Measurements from ENCODE around the gene MFNG. TPM values are rescaled to one million over a fixed set of nuclear protein-coding genes. Genes with fewer than 3 reads are reported as not detected.

MFNG gene
- total and polyA plus RNA-seq, 3 donors from 2014 or later, result 7.5 to 8.2 (median 8.1) TPM

GRCh38 chr22:37419370-37419968 lies 66.7 kb downstream of the MFNG start:
- WGBS, 2 donors, result 16 to 59% methylated on average over 5 to 43 of the region's 43 CpGs
- Histone ChIP-seq H3K9me3 (no peaks in the 10 kb centered on the region), H3K4me3 (peak overlapping the region; percentile 21 to 47), H3K36me3 (ENCODE audit: low read depth, missing control alignments) (no peaks in the 10 kb centered on the region), H3K27ac (no peak overlapping the region), H3K4me1 (no peaks in the 10 kb centered on the region), H3K27me3 (no peaks in the 10 kb centered on the region)
- DNase-seq, result no peak
- intact Hi-C loops (cut with DNase I; ENCODE audit: low total_unique reads), result no loop called here
- no peak for TF ChIP-seq POLR2A (IDR thresholded peaks at IDR 0.05)
- no peak for TF ChIP-seq CTCF (IDR thresholded peaks at IDR 0.05)

Other genes starting within 250 kb of the MFNG start
- gene RAC2, start 242.1 kb downstream of the MFNG start, total RNA-seq, result 10 to 100 TPM in 1 of 2 donors, 1 to 10 TPM in 1; 1.2 to 10.7 TPM
- 15.5 TPM for gene RAC2, start 242.1 kb downstream of the MFNG start, polyA plus RNA-seq (ENCODE audit: insufficient read depth, low read depth, low replicate concordance)
- 1 to 10 TPM; 2.7 to 7.2 TPM for gene CYTH4, start 203.9 kb downstream of the MFNG start, total RNA-seq
- gene CYTH4, start 203.9 kb downstream of the MFNG start, polyA plus RNA-seq (ENCODE audit: insufficient read depth, low read depth, low replicate concordance), result 6.8 TPM
- gene ELFN2, start 58.9 kb downstream of the MFNG start, total RNA-seq, result 1 to 10 TPM; 5.3 to 5.7 TPM
- gene ELFN2, start 58.9 kb downstream of the MFNG start, polyA plus RNA-seq (ENCODE audit: insufficient read depth, low read depth, low replicate concordance), result 4.8 TPM
- 100 to 1,000 TPM in 1 of 2 donors, 10 to 100 TPM in 1; 89.8 to 113 TPM for gene CARD10, start 33.0 kb upstream of the MFNG start, total RNA-seq
- gene CARD10, start 33.0 kb upstream of the MFNG start, polyA plus RNA-seq (ENCODE audit: insufficient read depth, low read depth, low replicate concordance), result 42.6 TPM
- 10 to 100 TPM; 73.9 to 87.4 TPM for gene CDC42EP1, start 74.1 kb upstream of the MFNG start, total RNA-seq
- 49.0 TPM for gene CDC42EP1, start 74.1 kb upstream of the MFNG start, polyA plus RNA-seq (ENCODE audit: insufficient read depth, low read depth, low replicate concordance)
- not detected for gene LGALS2, start 93.7 kb upstream of the MFNG start, total RNA-seq
- gene LGALS2, start 93.7 kb upstream of the MFNG start, polyA plus RNA-seq (ENCODE audit: insufficient read depth, low read depth, low replicate concordance), result 8.1 TPM
- 100 to 1,000 TPM; 274 to 359 TPM for gene GGA1, start 122.5 kb upstream of the MFNG start, total RNA-seq
- gene GGA1, start 122.5 kb upstream of the MFNG start, polyA plus RNA-seq (ENCODE audit: insufficient read depth, low read depth, low replicate concordance), result 354 TPM
- gene SH3BP1, start 153.3 kb upstream of the MFNG start, total RNA-seq, result 10 to 100 TPM; 15.7 to 23.6 TPM
- gene SH3BP1, start 153.3 kb upstream of the MFNG start, polyA plus RNA-seq (ENCODE audit: insufficient read depth, low read depth, low replicate concordance), result 11.9 TPM
- gene PDXP, start 172.3 kb upstream of the MFNG start, total RNA-seq, result 100 to 1,000 TPM in 1 of 2 donors, 10 to 100 TPM in 1; 95.7 to 117 TPM
- gene PDXP, start 172.3 kb upstream of the MFNG start, polyA plus RNA-seq (ENCODE audit: insufficient read depth, low read depth, low replicate concordance), result 51.9 TPM
- gene LGALS1, start 189.3 kb upstream of the MFNG start, total RNA-seq, result 100 to 1,000 TPM; 466 to 960 TPM
- gene LGALS1, start 189.3 kb upstream of the MFNG start, polyA plus RNA-seq (ENCODE audit: insufficient read depth, low read depth, low replicate concordance), result 681 TPM
- gene NOL12, start 200.0 kb upstream of the MFNG start, total RNA-seq, result 10 to 100 TPM; 46.6 to 51.2 TPM
- gene NOL12, start 200.0 kb upstream of the MFNG start, polyA plus RNA-seq (ENCODE audit: insufficient read depth, low read depth, low replicate concordance), result 76.2 TPM
- 10 to 100 TPM; 74.0 to 80.2 TPM for gene TRIOBP, start 210.7 kb upstream of the MFNG start, total RNA-seq
- gene TRIOBP, start 210.7 kb upstream of the MFNG start, polyA plus RNA-seq (ENCODE audit: insufficient read depth, low read depth, low replicate concordance), result 52.9 TPM